Suprapubic skin (tissue), 3 donors: ENCODE data around the gene ANKRD13A.

Experiments used
- EP300 ChIP-seq: sonication (generic); formaldehyde crosslinking; IDR thresholded peaks from one replicate; pipeline ENCODE4 v1.6.1; 2017; ENCODE audit warnings: antibody characterized with exemption
- TF ChIP-seq, protein P1 (sequence below), 2 donors: fragments of 200-600 bp in 1 of 2; fragments of 450-650 bp in 1 of 2; sonication (generic) in 1 of 2; IDR thresholded peaks; one replicate each; pipeline ENCODE4 v1.5.1; 2016 to 2019; ENCODE audit warnings: antibody characterized with exemption in 2 of 2, mild to moderate bottlenecking in 1 of 2, moderate library complexity in 1 of 2

DNA sequence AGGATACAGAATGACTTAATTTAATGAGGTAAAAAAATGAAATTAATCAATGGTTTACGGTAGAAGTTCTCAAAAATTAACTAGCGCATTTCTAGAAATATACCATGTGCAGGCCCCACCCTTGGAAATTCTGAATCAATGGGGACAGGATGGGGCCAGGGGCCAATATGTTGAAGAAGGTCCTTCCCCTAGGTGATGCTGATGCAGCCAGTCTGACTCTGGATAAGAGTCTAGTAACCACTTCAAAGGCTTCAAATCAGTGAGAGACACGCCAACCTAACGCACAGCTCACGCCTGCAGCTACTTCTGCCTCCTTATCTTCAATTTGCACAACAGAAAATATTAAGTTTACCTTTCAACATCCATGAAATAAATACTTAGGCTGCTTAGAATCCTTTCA lies 17.9 kb upstream of the ANKRD13A start:
- TF ChIP-seq, protein P1, sequence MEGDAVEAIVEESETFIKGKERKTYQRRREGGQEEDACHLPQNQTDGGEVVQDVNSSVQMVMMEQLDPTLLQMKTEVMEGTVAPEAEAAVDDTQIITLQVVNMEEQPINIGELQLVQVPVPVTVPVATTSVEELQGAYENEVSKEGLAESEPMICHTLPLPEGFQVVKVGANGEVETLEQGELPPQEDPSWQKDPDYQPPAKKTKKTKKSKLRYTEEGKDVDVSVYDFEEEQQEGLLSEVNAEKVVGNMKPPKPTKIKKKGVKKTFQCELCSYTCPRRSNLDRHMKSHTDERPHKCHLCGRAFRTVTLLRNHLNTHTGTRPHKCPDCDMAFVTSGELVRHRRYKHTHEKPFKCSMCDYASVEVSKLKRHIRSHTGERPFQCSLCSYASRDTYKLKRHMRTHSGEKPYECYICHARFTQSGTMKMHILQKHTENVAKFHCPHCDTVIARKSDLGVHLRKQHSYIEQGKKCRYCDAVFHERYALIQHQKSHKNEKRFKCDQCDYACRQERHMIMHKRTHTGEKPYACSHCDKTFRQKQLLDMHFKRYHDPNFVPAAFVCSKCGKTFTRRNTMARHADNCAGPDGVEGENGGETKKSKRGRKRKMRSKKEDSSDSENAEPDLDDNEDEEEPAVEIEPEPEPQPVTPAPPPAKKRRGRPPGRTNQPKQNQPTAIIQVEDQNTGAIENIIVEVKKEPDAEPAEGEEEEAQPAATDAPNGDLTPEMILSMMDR (IDR thresholded peaks at IDR 0.05): no peak
- TF ChIP-seq EP300: no peak
